Measurements from ENCODE around the gene AGBL4.

AGBL4 gene

DNA sequence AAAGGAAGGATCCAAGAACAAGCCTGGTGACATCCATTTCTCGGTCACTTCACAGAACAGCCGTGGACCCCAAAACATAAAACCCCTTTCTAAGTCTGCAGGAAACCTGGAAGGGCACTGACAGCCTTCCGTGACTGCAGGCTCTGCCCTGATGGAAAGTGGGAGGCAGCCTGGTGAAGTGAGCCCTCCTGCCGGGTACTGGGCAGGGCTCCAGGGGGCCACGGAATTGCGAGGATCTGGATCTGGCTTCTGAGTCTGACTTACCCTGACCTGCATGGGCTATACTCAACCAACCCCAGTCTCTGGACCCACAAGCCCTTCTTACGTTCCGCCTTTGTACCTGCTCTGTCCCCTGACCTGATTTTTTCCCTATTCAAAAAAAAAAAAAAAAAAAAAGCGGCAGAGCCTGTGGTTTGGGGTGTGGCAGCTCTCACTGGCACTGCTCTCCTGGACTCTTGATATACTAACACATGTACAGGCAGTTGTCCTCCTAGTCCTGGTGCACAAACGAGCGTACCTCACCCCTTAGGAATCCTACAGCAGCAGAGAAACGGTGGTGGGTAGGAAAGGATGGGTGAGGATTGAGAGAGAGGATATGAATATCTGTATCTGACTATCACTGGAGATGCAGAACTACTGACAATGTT lies 1330.0 kb downstream of the AGBL4 start:
- no peak for DNase-seq

DNA sequence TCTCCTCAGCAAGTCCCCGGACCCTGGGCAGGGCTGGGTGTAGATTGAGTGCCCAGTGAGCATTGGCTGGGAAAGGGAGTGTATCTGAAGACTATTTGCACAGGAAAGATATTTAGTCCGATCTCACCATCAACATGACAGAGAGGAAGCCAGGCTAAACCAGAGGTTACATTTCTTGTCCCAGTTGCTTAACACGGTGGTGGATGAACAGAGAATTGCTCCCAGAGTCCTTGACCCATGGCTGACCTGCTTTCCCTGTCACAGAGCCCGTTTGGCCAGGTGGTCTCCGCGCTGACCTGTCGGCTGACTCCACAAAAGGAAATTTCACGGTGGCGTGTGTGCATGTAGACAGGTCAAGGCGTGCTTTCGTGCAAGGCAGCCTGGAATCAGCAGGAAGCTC lies 1330.6 kb downstream of the AGBL4 start:
- no peak for DNase-seq

DNA sequence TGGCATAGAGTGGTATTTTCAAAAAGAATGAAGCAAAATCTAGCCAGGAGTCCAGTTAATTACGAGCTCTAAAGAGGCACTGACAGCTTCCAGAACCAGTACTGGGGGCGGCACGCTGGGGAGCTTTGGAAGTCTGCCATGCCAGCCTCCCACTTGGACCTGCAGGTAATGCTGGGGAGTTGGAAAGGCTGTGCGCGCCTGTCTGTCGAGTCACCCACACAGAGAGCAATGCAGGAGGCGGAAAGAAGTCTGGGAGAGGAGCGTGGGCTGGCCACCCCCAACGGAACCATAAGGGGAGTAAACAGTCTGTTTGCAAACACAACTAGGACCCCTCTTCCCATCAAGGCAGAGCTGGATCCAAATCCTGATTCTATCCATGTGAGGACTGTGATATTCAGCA lies 1331.5 kb downstream of the AGBL4 start:
- DNase-seq, result no peak

DNA sequence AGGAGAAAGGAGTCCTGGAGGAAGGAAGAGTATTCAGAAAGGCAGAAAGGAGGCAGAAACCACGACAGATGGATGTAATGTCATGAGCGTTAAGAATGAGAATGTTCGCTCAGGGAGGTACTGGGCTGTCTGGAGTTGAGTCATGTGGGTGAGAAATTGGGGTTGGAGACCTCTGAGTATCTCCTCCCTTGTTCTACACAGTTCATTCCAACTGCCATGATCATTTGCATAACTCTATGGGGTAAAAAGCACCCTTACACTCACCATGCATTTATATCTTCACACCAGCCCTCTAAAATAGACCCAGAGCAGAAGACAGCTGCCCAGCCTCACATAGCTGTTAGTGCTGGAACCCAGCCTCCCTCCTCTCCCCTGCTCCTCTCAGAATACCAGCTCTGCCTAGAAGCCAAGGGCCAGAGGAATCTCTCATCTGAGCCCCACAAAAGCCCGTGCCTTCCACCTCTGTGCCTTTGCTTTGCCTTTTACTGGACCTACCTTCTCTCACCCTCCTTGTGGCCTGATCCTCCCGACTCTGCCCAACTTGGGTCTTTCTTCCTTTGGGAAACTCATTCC lies 1332.2 kb downstream of the AGBL4 start:
- no peak for DNase-seq

DNA sequence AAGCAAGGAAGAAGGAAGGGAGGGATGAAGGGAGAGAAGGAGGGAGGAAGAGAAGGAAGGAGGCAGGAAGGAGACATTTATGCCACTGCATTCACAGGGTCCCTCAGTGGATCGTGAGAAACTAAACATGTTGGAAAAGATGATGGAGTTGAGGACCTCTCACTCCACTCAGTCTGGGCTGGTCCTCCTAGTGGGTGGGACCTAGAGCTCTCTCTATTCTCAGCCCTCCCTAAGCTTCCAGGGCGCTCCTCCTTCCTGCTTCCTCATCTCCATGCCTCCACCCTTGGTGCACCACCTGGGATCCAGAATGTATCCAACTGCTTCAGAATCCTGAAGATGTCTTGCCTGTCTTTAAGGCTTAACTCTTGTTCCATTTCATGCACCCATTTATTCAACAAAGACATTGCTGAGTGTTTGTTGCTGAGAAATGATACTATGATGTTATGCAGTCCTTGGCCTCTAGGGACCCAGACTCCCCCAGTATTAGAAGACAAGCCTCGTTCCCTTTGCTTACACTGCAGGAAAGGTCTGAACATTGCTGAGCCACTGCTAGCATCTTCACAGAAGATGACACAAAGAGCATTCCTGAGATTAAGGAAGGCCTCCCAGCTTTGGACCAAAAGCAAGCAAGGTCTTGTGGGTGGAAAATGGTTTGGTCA lies 1335.5 kb downstream of the AGBL4 start:
- no peak for DNase-seq

DNA sequence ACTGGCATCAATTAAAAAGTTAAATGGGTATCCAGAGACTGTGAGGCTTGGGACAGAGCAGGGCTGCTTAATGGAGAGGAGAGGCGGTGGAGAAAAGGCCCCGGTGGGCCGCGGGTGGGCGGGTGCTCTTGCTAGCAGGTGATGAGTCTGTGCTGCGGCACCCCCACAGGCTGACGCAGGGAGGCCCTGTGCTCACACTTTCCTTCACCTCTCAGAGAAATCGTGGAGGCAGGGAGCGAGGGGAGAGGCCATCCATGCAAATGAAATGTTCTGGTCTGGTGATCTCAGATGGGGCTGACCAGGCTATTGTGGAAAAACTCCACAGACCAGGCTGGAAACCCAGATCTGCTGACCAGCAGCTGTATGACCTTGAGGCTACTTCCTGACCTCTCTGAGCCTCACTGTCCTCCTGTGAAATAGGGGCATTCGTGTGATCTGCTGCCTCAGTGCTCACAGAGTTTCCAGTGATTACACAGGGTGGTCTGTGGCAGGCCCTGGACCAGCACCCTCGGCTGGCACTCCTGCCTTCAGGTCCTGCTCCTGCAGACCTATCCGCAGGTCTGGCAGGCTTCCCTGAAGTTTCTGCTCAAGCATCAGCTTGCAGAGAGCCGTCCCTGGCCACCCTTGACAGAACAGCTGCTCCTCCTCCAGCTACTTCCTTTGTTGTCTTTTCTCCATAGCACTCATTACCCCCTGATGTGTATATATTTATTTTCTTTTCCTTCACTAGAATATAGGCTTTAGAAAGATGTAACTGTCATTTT lies 1336.3 kb downstream of the AGBL4 start:
- no peak for DNase-seq

DNA sequence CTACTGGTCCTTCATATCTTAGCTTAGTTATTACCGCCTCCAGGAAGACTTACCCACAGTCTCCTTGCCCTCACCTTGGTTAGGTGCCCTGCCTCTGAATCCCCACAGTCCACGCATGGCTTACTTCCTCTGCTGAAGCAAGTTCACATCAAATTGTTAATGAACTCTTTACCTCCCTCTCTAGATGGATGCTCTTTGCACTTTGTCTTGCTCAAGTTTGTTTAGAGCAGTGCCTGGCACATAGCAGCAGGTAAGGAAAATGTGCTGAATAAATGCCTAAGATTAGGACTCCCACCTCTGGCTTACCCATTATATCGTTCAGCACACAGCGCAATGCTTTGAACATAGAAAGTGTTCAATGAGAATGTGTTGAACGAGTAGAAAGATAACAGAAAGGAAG lies 1337.6 kb downstream of the AGBL4 start:
- no peak for DNase-seq

DNA sequence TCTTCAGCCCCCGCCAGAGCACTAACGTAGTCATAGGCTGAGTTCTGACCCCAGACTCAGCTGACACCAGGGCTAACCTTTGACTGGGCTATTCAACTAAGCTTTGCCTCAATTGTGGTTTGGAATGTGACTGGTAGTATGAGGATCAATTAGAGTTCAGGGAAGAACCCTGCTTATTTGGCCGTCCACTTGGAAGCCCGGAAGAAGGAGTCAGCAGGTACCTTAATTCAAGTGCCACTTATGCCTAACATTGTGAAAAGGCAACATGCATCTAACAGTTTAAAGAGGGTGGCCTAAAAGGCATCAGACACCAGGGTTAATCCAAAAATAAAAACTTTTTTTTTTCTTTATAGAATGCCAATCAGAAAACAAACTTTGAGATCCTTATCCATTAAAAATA lies 1339.4 kb downstream of the AGBL4 start:
- DNase-seq, result no peak

DNA sequence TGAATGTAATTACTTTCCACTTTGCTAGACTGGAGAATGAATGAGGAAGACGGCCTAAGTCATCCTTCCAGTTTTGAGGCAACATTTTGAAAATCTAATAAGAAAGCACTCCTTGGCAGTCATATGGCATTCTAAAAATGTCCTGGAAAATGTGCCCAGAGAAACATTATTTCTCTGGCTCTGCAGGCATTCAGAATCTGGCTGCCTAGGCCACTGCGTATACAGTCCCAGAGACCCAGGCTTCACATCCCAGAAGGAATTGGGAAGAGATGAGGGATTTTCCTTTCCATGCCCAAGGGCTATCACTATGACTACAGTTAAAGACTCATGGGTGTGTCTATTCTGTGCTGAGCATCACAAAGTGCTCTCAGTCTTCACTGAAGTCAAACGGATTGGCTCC lies 1339.9 kb downstream of the AGBL4 start:
- DNase-seq, result no peak

DNA sequence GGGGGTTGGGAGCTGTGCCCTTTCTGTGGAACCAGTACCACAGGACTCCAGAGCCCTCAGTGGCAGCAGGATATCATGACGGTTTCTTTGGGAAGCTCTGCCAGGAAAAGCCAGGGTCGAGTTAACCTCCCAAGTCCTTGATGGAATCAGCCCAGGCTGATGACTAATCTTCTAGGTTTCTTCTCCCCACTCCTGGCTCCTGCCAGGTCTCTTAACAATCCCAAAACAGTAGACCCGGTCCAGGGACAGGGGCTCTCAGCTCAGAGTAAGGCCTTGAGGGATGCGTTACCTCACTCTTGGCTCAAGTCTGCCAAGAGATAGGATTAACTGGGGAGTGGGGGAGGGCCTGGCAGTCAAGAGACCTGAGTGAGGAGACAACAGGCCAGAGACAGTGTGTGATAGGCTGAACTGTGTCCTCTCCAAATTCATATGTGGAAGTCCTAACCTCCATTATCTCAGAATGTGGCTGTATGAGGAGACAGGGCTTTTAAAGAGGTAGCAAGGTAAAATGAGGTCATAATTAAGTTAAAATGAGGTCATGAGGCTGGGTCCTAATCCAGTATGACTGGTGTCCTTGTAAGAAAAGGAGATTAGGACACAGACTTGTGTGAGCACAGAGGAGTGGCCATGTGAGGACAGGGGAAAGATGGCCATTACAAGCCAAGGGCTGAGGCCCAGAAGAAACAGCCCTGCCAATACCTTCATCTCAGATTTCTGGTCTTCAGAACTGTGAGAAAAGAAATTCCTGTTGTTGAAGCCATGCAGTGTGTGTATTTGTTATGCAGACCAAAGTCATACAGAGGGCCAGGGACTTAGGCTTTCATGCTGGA lies 1342.1 kb downstream of the AGBL4 start:
- no peak for DNase-seq

DNA sequence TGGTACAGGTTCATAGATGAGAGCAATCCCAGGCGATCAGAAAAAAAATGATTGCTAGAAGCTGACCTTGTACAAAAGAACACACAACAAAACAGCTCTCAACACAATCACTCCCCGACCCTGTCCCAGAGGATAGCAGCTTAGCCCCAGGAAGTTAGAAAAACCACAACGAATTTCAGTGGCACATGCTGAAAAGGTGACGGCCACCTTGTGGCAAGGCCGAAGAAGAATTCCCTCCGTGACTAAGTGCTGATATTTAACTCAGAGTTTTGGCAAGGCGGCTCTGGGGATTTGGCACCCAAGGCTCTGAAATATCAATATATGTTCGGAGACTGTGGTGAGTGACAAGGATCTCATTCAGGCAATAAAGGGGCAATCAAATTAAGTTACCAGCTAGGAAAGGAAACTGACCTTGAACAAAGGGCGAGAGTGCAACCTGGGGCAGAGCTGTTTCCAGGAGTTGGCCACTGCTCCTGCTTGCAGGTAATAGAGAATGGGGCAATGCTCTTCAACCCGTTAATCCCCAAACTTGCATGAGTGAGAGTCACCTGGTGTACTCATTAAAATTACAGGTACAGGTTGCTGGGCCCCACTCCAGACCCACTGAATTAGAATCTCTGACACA lies 1343.2 kb downstream of the AGBL4 start:
- DNase-seq, result no peak

DNA sequence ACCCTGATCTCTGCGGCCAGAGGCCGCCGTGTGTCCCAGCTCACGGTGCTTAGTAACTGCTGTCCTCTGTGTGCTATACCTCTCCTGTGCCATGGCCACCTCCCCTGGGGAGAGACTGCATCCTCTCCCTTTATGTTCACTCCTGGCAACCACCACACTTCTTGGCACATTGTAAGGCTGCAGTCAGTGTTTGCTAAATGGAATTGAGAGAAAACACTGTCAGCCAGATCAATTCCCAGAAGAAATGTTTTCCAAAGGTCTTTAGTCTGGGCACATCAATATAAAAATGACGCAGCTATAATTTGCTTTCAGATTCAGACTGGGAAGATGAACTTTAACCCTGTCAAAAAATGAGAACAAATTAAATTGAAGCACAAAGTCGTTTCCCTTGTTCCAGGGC lies 1343.9 kb downstream of the AGBL4 start:
- no peak for DNase-seq

DNA sequence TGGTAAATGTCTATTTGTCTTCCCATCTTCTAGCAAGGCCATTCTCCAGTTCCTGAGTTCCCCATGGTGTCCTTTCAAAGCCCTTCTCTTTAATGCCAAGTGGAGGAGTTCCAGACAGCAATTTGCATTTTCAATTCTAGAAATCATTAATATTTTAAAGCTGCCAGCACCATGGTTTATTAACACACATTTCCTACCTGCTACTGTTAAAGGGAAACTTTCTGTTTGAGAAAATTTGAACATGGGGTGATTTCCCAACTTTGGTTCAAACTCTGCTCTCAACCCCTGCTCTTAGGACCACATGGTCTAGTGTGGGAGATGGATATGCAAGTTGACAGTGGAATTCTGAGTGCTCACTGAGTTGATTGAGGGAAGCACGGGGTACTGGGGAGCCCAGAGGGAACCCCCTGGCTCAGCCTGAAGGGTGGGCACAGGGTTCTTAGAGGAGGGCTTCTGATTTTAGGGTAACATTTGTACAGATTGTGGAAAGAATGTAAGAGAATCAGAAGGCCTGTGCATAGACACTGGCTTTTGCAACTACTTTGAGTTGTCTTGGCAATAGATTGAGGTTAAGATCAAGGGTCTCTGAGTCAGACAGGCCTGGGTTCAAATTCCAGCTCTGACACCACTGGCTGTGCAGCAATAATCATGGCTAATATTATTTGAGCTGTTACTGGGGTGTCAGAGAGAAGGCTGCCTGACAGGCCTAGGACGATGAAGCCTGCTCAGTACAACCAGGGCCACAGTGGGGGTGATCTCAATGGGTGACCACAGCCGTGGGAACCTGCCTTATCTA lies 1344.8 kb downstream of the AGBL4 start:
- no peak for DNase-seq

DNA sequence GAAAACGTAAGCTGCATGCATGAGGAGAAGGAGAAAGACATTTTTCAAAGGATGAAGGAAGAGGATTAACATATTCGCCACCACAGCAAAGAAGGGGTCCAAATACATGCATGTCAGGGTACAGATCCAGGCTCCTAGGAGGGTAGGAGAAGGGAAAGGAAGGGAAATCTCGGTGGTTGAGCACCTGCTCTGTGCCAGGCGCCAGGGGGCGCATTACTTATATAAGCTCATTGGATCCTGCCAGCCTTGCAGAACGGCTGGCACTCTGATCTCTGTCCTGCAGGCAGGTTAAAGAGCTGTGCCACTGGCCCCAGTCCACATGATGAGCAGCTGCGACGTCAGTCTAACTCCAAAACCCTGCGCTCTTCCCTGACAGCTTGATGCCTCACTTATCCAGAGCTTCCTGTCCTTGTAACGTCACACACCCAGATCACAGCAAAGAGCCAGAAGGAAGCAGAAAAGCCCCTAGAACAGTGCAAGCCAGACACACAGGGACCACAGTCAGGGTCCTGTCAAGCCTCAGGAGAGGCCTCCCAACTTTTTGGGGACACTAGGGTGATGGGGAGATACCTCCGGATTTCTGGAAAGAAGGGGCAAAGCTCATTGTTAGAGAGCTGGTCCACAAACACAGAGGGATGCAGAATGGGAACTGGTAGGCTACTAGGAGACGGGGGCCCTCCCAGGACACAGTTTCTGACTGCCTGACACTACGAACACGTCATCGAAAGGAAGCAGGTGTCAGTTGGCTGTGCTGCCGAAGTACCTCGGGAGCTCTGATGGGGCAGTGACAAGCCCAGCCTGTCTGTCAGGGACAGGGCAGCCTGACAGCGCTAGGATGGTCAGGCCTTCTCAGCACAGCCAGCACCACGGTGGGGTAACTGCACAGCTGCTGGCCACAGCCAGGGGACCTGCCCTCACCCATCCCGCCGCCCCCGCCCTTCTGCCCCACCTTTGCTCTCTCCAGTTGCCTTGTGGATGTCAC lies 1346.2 kb downstream of the AGBL4 start:
- DNase-seq, result peak in 1 of 2 donors; percentile 19

DNA sequence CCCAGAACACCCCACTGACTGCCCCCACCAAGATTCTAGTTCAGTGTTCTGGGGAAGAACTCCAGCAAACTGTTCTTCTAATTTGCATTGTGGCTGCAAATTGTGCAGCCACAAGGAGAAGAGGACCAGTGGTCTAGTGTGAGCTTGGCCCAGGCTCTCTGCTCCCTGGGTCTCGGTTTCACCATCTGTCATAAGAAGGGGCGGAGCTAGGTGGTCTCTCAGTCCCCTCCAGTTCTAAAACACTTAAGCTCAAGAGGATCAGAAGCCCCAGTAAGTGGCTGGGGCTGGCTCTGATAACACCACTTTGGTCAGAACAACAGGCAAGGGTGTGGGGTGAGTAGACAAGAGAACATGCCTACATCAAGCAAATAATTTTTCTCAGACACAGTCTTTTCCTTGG lies 1346.9 kb downstream of the AGBL4 start:
- no peak for DNase-seq

DNA sequence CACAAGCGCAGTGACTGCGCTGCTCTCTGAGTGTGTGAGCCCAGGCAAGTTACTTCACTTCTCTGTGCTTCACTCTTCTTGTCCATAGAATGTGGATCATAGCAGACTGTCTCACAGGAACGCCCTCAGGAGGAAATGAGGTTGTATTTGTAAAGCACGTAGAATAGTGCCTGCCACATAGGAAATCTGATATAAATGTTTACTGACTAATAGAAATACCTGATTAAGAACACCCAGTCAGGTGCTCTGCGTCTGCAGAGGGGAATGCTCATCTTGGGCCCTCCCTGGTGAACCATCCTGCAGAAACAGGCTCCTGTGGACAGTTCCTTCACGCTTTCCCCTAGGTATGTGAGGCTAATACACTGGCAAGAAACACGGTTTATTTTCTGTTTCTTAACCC lies 1347.4 kb downstream of the AGBL4 start:
- DNase-seq, result no peak

DNA sequence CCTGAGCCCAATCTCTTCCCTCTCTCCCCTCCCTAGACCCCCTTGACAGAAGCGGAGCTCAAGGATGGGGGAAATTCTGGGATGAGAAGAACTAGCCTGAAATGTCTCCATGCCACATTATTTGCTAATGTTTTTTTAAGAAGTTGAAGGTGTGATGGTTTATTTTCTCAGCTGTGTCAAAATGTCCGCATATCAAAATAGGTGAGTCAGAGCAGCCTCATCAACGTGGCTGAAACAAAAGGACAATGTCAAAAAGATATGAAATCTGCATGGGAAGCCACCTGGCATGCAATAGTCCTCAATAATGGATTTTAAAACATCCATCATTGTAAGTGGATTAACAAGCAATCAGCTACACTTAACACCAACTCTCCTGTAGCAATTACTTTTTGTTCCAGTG lies 1348.5 kb downstream of the AGBL4 start:
- DNase-seq, result no peak

DNA sequence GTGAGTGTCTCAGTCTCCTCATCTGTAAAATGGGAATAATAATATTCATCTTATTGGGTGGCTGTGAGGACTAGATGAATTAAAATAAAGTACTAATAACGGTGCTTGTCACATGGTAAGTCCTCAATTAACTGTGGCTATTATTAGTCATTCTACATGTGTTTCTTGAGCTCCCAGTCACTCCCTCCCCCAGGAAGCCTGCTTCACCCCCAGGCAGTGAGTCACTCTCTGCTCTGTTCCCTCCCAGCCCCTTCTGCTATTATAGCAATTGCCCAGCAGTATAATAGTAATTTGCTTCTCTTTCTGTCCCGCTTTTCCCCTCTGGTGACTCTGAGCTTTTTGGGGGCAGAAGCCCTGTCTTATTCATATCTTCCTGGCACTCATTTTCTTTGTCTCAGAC lies 1349.1 kb downstream of the AGBL4 start:
- no peak for DNase-seq

DNA sequence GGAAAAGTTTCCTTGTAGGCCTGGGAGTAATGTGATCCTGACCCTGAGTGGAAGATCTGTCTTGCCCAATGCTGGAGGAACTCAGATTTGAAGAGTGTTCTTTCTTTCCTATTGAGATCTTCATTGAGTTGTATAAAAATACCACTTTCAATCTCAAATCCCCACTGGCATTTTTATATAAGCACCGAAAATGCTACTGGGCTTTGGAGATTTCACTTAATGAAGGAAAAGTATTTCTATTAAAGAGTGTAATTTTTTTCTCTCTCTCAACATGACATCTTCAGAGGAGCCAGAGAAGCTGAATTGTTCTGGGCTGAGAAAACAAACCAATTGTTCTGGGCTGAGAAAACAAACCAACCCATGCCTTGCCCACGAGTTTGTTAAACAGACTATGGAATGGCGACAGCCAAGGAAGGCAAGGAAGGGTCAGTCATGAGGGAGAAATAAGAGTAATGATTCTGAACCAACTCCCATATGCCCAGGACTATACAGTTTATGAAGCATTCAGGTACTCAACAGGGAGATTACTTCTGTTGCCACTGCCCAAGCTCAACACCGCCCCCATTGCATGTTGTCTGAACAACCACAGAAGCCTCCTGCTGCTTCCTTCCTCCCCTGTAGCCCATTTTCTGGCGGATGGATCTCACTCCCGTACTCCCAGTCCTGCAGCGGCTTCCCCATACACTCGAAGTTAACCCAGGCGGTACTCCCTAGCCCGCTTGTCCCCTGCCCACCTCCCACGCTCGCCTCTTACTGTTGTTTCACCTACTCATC lies 1350.2 kb downstream of the AGBL4 start:
- no peak for DNase-seq

DNA sequence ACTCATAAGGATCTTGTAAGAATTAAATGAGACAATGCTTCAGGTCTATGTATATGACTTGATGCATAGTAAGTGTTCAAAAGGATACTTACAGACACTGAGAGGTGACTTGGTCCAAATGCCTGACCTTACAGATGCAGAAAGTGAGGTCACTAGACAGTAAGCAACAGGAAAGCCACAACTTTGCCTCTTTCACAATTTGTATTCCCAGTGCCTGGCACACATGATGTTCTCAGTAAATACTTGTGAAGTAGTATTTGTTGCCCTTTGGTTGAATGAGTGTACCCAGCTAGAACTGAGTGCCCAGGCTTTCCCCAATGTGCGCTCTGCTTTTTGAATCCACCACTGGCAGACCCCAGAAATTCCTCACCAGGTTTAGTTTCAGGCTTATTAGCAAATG lies 1352.2 kb downstream of the AGBL4 start:
- DNase-seq, result no peak

Data from activated CD4-positive, alpha-beta T cell treated with anti-CD3 and anti-CD28 coated beads for 4 hours (primary cell).